HepG2 (cell line): ENCODE results near the gene LPXN. TPM values are rescaled to one million over a fixed set of nuclear protein-coding genes. Genes with fewer than 3 reads are reported as not detected.

Experiments used
- AKAP8 ChIP-seq: sonication (generic); formaldehyde crosslinking; IDR thresholded peaks from 2 replicates; pipeline ENCODE4 v1.5.1; 2020; ENCODE audit warnings: mild to moderate bottlenecking, missing genetic modification reagents
- CBFB ChIP-seq: sonication (generic); formaldehyde crosslinking; IDR thresholded peaks from 2 replicates; pipeline ENCODE4 v1.4.0; 2020; ENCODE audit warnings: missing genetic modification reagents
- GABPB1 ChIP-seq: IDR thresholded peaks from 2 replicates; pipeline ENCODE4 v1.6.1; 2016; ENCODE audit warnings: mild to moderate bottlenecking, missing genetic modification reagents, moderate library complexity, missing compliant biosample characterization
- HMG20B ChIP-seq: conservative IDR thresholded peaks from 2 replicates; pipeline ENCODE4 v1.6.1; 2016; ENCODE audit warnings: missing genetic modification reagents, missing compliant biosample characterization
- HOXA5 ChIP-seq: sonication (generic); formaldehyde crosslinking; IDR thresholded peaks from 2 replicates; pipeline ENCODE4 v1.4.0; 2020; ENCODE audit warnings: missing genetic modification reagents
- MBD4 ChIP-seq: IDR thresholded peaks from 2 replicates; pipeline ENCODE4 v1.6.1; 2012; ENCODE audit warnings: low read length, inconsistent platforms, borderline replicate concordance
- MED1 ChIP-seq: sonication (generic); formaldehyde crosslinking; IDR thresholded peaks from 2 replicates; pipeline ENCODE4 v1.4.0; 2020; ENCODE audit warnings: missing genetic modification reagents
- NBN ChIP-seq: fragments of 450-650 bp; conservative IDR thresholded peaks from 2 replicates; pipeline ENCODE4 v1.6.1; 2017
- NFE2 ChIP-seq: sonication (generic); formaldehyde crosslinking; IDR thresholded peaks from 2 replicates; pipeline ENCODE4 v1.4.0; 2020; ENCODE audit warnings: missing genetic modification reagents
- NFYC ChIP-seq: IDR thresholded peaks from 2 replicates; pipeline ENCODE4 v1.6.1; 2016; ENCODE audit warnings: missing genetic modification reagents, missing compliant biosample characterization
- SP5 ChIP-seq: IDR thresholded peaks from 2 replicates; pipeline ENCODE4 v1.6.1; 2016; ENCODE audit warnings: low read depth, borderline replicate concordance
- SPEN ChIP-seq: sonication (generic); formaldehyde crosslinking; IDR thresholded peaks from 2 replicates; pipeline ENCODE4 v1.5.1; 2020; ENCODE audit warnings: low read depth, mild to moderate bottlenecking, missing genetic modification reagents
- ZBTB7A ChIP-seq: sonication (generic); formaldehyde crosslinking; IDR thresholded peaks from 2 replicates; pipeline ENCODE4 v1.8.0; 2022; ENCODE audit warnings: mild to moderate bottlenecking, missing genetic modification reagents
- ZFP62 ChIP-seq: sonication (generic); formaldehyde crosslinking; IDR thresholded peaks from 2 replicates; pipeline ENCODE4 v1.4.0; 2020; ENCODE audit warnings: missing genetic modification reagents
- ZNF264 ChIP-seq: sonication (generic); formaldehyde crosslinking; IDR thresholded peaks from 2 replicates; pipeline ENCODE4 v1.4.0; 2020; ENCODE audit warnings: missing genetic modification reagents
- ZNF431 ChIP-seq: sonication (generic); formaldehyde crosslinking; IDR thresholded peaks from 2 replicates; pipeline ENCODE4 v1.9.0; 2022; ENCODE audit warnings: missing genetic modification reagents, low read depth, mild to moderate bottlenecking, borderline replicate concordance
- ZNF44 ChIP-seq: sonication (generic); formaldehyde crosslinking; IDR thresholded peaks from 2 replicates; pipeline ENCODE4 v1.5.1; 2020; ENCODE audit warnings: mild to moderate bottlenecking, missing genetic modification reagents
- polyA plus RNA-seq, 8 experiments: library from polyadenylated mRNA; depleted of rRNA in 3 of 8; stranded (reverse) in 7 of 8; unstranded in 1 of 8; fragments of >200 nt; fragmentation: Illumina TruSeq in 4 of 8; extraction: Trizol in 4 of 8; gene quantifications; 2 replicates each; pipeline versions ENCODE4 v1.2.1 to v1.2.3, GENCODE V29; 2011 to 2016; ENCODE audit warnings: low read depth in 4 of 8, missing spikeins in 1 of 8, mixed read lengths in 1 of 8; ENCODE audit not compliant: insufficient read depth in 1 of 8
- total RNA-seq, 5 experiments: library from RNA; depleted of rRNA; stranded (reverse); fragments of >200 nt; fragmentation: Illumina TruSeq; extraction: Trizol; gene quantifications; 2 replicates each; pipeline ENCODE4 v1.2.3, GENCODE V29; 2016; ENCODE audit warnings: low read depth in 1 of 5
- TF ChIP-seq, protein P1 (sequence below), 2 experiments: IDR thresholded peaks; 2 replicates each; pipeline ENCODE4 v1.6.1; 2011 to 2012; ENCODE audit warnings: low read length in 2 of 2, borderline replicate concordance in 1 of 2, low read depth in 1 of 2, mild to moderate bottlenecking in 1 of 2, moderate library complexity in 1 of 2
- TF ChIP-seq, protein P2 (sequence below): IDR thresholded peaks from 2 replicates; pipeline ENCODE4 v1.6.1; 2016; ENCODE audit warnings: low read depth
- TF ChIP-seq, protein P3 (sequence below): sonication (generic); formaldehyde crosslinking; IDR thresholded peaks from 2 replicates; pipeline ENCODE4 v1.9.0; 2021; ENCODE audit warnings: missing genetic modification reagents, borderline replicate concordance
- TF ChIP-seq, protein P4 (sequence below): sonication (generic); formaldehyde crosslinking; IDR thresholded peaks from 2 replicates; pipeline ENCODE4 v1.5.0; 2020; ENCODE audit warnings: mild to moderate bottlenecking, missing genetic modification reagents
- TF ChIP-seq, protein P5 (sequence below): sonication (generic); formaldehyde crosslinking; IDR thresholded peaks from 2 replicates; pipeline ENCODE4 v1.8.0; 2023; ENCODE audit warnings: mild to moderate bottlenecking, missing genetic modification reagents

Gene LPXN
- total and polyA plus RNA-seq, 2 of the 13 experiments (the other 11 are each of a cell fraction or from before 2014, with no cell fraction given), result 1.7 to 3.5 TPM

DNA sequence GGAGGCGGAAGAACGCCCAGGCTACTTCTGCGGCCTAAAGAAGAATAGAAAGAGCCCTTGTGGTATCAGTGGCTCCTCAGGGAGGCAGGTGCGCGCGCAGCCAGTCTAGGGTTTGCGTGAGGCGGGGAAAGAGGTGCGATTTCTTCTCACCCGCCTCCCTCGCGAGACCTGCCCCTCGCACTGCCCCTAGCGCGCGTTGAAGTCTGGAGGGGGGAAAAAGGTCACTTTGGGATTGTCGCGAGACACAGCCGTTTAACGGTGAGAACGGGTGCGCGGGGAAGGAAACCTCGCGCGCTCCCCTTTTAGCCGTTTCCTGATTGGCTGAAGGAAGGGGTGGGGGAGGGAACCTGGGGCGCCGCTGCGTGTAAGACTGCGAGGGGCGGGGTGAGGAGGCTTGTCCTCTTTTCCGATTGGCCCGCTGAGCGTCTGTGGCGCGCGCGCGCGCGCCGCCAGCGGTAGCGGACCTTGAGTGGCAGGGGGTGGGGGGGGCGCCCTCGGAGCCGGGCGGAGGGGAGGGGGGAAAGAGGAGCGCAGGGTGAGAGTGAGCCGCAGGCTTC, 3.1 kb upstream of the LPXN start, which contains the start of gene ZFP91 (continued):
- TF ChIP-seq HOXA5 (CRISPR knock-in tag), result no peak
- TF ChIP-seq, protein P1, sequence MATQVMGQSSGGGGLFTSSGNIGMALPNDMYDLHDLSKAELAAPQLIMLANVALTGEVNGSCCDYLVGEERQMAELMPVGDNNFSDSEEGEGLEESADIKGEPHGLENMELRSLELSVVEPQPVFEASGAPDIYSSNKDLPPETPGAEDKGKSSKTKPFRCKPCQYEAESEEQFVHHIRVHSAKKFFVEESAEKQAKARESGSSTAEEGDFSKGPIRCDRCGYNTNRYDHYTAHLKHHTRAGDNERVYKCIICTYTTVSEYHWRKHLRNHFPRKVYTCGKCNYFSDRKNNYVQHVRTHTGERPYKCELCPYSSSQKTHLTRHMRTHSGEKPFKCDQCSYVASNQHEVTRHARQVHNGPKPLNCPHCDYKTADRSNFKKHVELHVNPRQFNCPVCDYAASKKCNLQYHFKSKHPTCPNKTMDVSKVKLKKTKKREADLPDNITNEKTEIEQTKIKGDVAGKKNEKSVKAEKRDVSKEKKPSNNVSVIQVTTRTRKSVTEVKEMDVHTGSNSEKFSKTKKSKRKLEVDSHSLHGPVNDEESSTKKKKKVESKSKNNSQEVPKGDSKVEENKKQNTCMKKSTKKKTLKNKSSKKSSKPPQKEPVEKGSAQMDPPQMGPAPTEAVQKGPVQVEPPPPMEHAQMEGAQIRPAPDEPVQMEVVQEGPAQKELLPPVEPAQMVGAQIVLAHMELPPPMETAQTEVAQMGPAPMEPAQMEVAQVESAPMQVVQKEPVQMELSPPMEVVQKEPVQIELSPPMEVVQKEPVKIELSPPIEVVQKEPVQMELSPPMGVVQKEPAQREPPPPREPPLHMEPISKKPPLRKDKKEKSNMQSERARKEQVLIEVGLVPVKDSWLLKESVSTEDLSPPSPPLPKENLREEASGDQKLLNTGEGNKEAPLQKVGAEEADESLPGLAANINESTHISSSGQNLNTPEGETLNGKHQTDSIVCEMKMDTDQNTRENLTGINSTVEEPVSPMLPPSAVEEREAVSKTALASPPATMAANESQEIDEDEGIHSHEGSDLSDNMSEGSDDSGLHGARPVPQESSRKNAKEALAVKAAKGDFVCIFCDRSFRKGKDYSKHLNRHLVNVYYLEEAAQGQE (IDR thresholded peaks at IDR 0.05; ENCODE audit: borderline replicate concordance in 1 of 2, low read depth in 1 of 2, low read length in 2 of 2), result no peak
- TF ChIP-seq, protein P2, sequence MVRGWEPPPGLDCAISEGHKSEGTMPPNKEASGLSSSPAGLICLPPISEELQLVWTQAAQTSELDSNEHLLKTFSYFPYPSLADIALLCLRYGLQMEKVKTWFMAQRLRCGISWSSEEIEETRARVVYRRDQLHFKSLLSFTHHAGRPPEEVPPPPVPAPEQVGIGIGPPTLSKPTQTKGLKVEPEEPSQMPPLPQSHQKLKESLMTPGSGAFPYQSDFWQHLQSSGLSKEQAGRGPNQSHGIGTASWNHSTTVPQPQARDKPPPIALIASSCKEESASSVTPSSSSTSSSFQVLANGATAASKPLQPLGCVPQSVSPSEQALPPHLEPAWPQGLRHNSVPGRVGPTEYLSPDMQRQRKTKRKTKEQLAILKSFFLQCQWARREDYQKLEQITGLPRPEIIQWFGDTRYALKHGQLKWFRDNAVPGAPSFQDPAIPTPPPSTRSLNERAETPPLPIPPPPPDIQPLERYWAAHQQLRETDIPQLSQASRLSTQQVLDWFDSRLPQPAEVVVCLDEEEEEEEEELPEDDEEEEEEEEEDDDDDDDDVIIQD (CRISPR knock-in tag), result no peak
- no peak for TF ChIP-seq AKAP8 (CRISPR knock-in tag)
- TF ChIP-seq, protein P3, sequence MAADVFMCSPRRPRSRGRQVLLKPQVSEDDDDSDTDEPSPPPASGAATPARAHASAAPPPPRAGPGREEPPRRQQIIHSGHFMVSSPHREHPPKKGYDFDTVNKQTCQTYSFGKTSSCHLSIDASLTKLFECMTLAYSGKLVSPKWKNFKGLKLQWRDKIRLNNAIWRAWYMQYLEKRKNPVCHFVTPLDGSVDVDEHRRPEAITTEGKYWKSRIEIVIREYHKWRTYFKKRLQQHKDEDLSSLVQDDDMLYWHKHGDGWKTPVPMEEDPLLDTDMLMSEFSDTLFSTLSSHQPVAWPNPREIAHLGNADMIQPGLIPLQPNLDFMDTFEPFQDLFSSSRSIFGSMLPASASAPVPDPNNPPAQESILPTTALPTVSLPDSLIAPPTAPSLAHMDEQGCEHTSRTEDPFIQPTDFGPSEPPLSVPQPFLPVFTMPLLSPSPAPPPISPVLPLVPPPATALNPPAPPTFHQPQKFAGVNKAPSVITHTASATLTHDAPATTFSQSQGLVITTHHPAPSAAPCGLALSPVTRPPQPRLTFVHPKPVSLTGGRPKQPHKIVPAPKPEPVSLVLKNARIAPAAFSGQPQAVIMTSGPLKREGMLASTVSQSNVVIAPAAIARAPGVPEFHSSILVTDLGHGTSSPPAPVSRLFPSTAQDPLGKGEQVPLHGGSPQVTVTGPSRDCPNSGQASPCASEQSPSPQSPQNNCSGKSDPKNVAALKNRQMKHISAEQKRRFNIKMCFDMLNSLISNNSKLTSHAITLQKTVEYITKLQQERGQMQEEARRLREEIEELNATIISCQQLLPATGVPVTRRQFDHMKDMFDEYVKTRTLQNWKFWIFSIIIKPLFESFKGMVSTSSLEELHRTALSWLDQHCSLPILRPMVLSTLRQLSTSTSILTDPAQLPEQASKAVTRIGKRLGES (CRISPR knock-in tag), result no peak
- no peak for TF ChIP-seq ZFP62 (CRISPR knock-in tag)
- no peak for TF ChIP-seq NFE2 (CRISPR knock-in tag)
- TF ChIP-seq MED1 (CRISPR knock-in tag), result no peak
- TF ChIP-seq SPEN (CRISPR knock-in tag), result 0 out of 2 replicates have a peak, but pooled peaks have one; percentile 9
- no peak for TF ChIP-seq ZNF431 (CRISPR knock-in tag)
- TF ChIP-seq, protein P4, sequence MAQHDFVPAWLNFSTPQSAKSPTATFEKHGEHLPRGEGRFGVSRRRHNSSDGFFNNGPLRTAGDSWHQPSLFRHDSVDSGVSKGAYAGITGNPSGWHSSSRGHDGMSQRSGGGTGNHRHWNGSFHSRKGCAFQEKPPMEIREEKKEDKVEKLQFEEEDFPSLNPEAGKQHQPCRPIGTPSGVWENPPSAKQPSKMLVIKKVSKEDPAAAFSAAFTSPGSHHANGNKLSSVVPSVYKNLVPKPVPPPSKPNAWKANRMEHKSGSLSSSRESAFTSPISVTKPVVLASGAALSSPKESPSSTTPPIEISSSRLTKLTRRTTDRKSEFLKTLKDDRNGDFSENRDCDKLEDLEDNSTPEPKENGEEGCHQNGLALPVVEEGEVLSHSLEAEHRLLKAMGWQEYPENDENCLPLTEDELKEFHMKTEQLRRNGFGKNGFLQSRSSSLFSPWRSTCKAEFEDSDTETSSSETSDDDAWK (CRISPR knock-in tag), result no peak
- no peak for TF ChIP-seq SP5 (CRISPR knock-in tag)
- TF ChIP-seq CBFB (CRISPR knock-in tag), result no peak
- TF ChIP-seq GABPB1 (CRISPR knock-in tag), result no peak
- TF ChIP-seq, protein P5, sequence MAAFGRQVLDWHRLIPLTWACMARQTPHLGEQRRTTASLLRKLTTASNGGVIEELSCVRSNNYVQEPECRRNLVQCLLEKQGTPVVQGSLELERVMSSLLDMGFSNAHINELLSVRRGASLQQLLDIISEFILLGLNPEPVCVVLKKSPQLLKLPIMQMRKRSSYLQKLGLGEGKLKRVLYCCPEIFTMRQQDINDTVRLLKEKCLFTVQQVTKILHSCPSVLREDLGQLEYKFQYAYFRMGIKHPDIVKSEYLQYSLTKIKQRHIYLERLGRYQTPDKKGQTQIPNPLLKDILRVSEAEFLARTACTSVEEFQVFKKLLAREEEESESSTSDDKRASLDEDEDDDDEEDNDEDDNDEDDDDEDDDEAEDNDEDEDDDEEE (CRISPR knock-in tag), result no peak
- TF ChIP-seq ZBTB7A (CRISPR knock-in tag), result no peak
- TF ChIP-seq ZNF44 (CRISPR knock-in tag), result no peak
- TF ChIP-seq MBD4, result no peak
- TF ChIP-seq ZNF264 (CRISPR knock-in tag), result no peak
- no peak for TF ChIP-seq NBN
- no peak for TF ChIP-seq HMG20B (CRISPR knock-in tag)
- peak; percentile 73 for TF ChIP-seq NFYC
